Activated CD8-positive, alpha-beta T cell treated with anti-CD3 and anti-CD28 coated beads for 36 hours (primary cell): ENCODE data around the gene SNAPC4. TPM values are rescaled to one million over a fixed set of nuclear protein-coding genes. Genes with fewer than 3 reads are reported as not detected.

Experiments
- ATAC-seq: fragments of 200-7000 bp; cut with Tn5 transposase; one replicate; pipeline ENCODE4 v1.10.0; 2021; ENCODE audit warnings: mild to moderate bottlenecking, moderate library complexity
- CTCF ChIA-PET: fragments of 350-600 bp; sonication (Branson Sonifier 250); formaldehyde crosslinking; loops from one replicate; lab custom pipeline; 2021; ENCODE audit warnings: antibody characterized with exemption; lab: Charles Lee
- POLR2A ChIA-PET: fragments of 350-600 bp; sonication (Branson Sonifier 250); formaldehyde crosslinking; loops from one replicate; lab custom pipeline; 2021; ENCODE audit warnings: antibody characterized with exemption; lab: Charles Lee
- DNase-seq: peaks from one replicate; pipeline ENCODE4 v3.0.0-alpha.2; 2020
- H3K27ac Mint-ChIP-seq: one replicate; pipeline ENCODE4 v1.8.0; 2021; ENCODE audit warnings: mild to moderate bottlenecking, mixed read lengths
- H3K27me3 Mint-ChIP-seq: one replicate; pipeline ENCODE4 v1.8.0; 2021; ENCODE audit warnings: mixed read lengths
- H3K36me3 Mint-ChIP-seq: one replicate; pipeline ENCODE4 v1.8.0; 2021; ENCODE audit warnings: low read depth, mixed read lengths
- H3K4me1 Mint-ChIP-seq: one replicate; pipeline ENCODE4 v1.8.0; 2021; ENCODE audit warnings: low read depth, mixed read lengths
- H3K4me3 Mint-ChIP-seq: one replicate; pipeline ENCODE4 v1.8.0; 2021; ENCODE audit warnings: mild to moderate bottlenecking, moderate library complexity, mixed read lengths
- H3K9me3 Mint-ChIP-seq: one replicate; pipeline ENCODE4 v1.8.0; 2021; ENCODE audit warnings: mixed read lengths
- intact Hi-C: fragments of 100-400 bp; cut with micrococcal nuclease; formaldehyde crosslinking; loops from one replicate; pipeline ENCODE4 v1.10.0; 2022
- total RNA-seq, 2 experiments: library from RNA; stranded (reverse); gene quantifications; one replicate each; pipeline ENCODE4 v1.2.3, GENCODE V29; 2021
- TF ChIP-seq, protein P1 (sequence below): fragments of 200-600 bp; IDR thresholded peaks from one replicate; pipeline ENCODE4 v1.8.0; 2022; ENCODE audit warnings: antibody characterized with exemption, mild to moderate bottlenecking

The SNAPC4 gene
- total RNA-seq, 2 experiments from 2014 or later, result 15.5 to 17.1 TPM

DNA sequence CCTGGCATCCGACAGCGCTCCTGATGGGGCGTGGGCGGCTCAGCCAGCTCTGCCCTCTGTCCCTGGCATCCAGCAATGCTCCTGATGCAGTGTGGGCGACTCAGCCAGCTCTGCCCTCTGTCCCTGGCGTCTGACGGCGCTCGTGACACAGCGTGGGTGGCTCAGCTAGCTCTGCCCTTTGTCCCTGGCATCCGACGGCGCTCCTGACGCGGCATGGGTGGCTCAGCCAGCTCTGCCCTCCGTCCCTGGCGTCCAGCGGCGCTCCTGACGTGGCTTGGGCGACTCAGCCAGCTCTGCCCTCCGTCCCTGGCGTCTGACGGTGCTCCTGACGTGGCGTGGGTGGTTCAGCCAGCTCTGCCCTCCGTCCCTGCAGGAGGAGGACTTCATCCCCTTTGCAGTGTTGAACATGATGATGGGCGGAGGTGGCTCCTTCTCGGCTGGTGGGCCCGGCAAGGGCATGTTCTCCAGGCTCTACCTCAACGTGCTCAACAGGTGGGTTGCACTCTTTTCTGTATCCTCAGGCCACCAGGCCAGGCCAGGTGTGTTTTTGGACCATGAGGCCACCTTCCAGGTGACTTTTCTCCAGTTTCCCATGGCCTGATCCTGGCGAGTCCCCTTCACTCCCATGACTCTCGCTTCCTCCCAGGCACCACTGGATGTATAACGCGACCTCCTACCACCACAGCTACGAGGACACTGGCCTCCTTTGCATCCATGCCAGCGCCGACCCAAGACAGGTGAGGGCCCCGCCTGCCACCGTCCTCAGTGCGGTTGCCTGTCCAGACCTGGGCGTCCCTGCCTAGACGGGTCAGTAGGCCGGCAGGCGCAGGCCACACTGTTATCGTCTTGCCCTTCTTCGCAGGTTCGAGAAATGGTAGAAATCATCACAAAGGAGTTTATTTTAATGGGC lies 18.5 kb upstream of the SNAPC4 start:
- H3K27ac Mint-ChIP-seq, result no peak overlapping the region
- POLR2A ChIA-PET, result interaction anchor here (0.9 to 3.0 kb wide), 4 partner anchors 8 to 17 kb away, joined by 3 to 8 read pairs (median 4); partner anchors contain the start of genes ENTR1 and PMPCA
- peaks cover 57% of the 10 kb centered on the region for H3K36me3 Mint-ChIP-seq
- CTCF ChIA-PET, result no interaction called here
- H3K9me3 Mint-ChIP-seq, result no peaks in the 10 kb centered on the region
- H3K27me3 Mint-ChIP-seq, result no peaks in the 10 kb centered on the region
- intact Hi-C loops, result no loop called here
- H3K4me3 Mint-ChIP-seq, result no peak overlapping the region
- no peaks in the 10 kb centered on the region for H3K4me1 Mint-ChIP-seq
- TF ChIP-seq, protein P1, sequence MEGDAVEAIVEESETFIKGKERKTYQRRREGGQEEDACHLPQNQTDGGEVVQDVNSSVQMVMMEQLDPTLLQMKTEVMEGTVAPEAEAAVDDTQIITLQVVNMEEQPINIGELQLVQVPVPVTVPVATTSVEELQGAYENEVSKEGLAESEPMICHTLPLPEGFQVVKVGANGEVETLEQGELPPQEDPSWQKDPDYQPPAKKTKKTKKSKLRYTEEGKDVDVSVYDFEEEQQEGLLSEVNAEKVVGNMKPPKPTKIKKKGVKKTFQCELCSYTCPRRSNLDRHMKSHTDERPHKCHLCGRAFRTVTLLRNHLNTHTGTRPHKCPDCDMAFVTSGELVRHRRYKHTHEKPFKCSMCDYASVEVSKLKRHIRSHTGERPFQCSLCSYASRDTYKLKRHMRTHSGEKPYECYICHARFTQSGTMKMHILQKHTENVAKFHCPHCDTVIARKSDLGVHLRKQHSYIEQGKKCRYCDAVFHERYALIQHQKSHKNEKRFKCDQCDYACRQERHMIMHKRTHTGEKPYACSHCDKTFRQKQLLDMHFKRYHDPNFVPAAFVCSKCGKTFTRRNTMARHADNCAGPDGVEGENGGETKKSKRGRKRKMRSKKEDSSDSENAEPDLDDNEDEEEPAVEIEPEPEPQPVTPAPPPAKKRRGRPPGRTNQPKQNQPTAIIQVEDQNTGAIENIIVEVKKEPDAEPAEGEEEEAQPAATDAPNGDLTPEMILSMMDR, result no peak
- no peak for ATAC-seq
- DNase-seq, result no peak

DNA sequence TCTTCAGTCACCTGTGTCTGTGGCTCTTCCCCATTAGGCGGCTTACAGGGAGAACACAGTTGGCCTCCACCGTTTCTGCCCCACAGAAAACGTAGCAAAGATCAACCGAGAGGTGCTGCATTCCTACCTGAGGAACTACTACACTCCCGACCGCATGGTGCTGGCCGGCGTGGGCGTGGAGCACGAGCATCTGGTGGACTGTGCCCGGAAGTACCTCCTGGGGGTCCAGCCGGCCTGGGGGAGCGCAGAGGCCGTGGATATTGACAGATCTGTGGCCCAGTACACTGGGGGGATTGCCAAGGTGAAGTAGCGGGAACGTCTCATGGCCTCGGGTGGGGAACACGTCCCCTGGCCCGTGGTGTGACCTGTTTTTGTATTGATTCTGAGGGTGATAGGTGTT lies 16.9 kb upstream of the SNAPC4 start:
- Mint-ChIP-seq H3K4me3 (no peak overlapping the region), H3K4me1 (peaks cover 9% of the 10 kb centered on the region), H3K9me3 (no peaks in the 10 kb centered on the region), H3K27ac (no peak overlapping the region), H3K36me3 (peaks cover 62% of the 10 kb centered on the region), H3K27me3 (no peaks in the 10 kb centered on the region)
- intact Hi-C loops, result no loop called here
- ChIA-PET POLR2A (interaction anchor here (0.6 to 1.2 kb wide), 3 partner anchors 8 to 512 kb away, joined by 3 to 4 read pairs (median 3); no protein-coding TSS in a partner anchor), CTCF (no interaction called here)
- DNase-seq (no peak), ATAC-seq (no peak)
- TF ChIP-seq, protein P1, result no peak

GRCh38 chr9:136416427-136416826 lies 16.5 kb upstream of the SNAPC4 start:
- ChIA-PET CTCF (no interaction called here), POLR2A (interaction anchor here (0.7 to 1.2 kb wide), 2 partner anchors 8 to 21 kb away, joined by 3 read pairs; no protein-coding TSS in a partner anchor)
- ATAC-seq (no peak), DNase-seq (no peak)
- peaks cover 14% of the 10 kb centered on the region for H3K4me1 Mint-ChIP-seq
- no peak overlapping the region for H3K27ac Mint-ChIP-seq
- H3K4me3 Mint-ChIP-seq, result no peak overlapping the region
- peaks cover 67% of the 10 kb centered on the region for H3K36me3 Mint-ChIP-seq
- intact Hi-C loops, result no loop called here
- TF ChIP-seq, protein P1, result no peak
- H3K9me3 Mint-ChIP-seq, result no peaks in the 10 kb centered on the region
- no peaks in the 10 kb centered on the region for H3K27me3 Mint-ChIP-seq

- Mint-ChIP-seq H3K4me1 (peaks cover 35% of the 10 kb centered on the region), H3K36me3 (peaks cover 73% of the 10 kb centered on the region), H3K27me3 (no peaks in the 10 kb centered on the region), H3K27ac (peak overlapping the region; percentile 1), H3K4me3 (no peak overlapping the region), H3K9me3 (no peaks in the 10 kb centered on the region)
- ChIA-PET CTCF (interaction anchor here (1.0 to 1.9 kb wide), 2 partner anchors 12 to 71 kb away, joined by 3 to 6 read pairs; no protein-coding TSS in a partner anchor), POLR2A (interaction anchor here (1.1 to 2.4 kb wide), 5 partner anchors 9 to 41 kb away, joined by 3 to 12 read pairs (median 3); no protein-coding TSS in a partner anchor)
- intact Hi-C loops, result no loop called here
- TF ChIP-seq, protein P1, result no peak
- ATAC-seq (no peak), DNase-seq (no peak)
These were observed 13.0 kb upstream of the SNAPC4 start for GRCh38 chr9:136412962-136413361.
